ENCODE data around the gene PTHLH.
A peak's percentile ranks its signal among the peaks of the same experiment; 100 is the strongest.

The PTHLH gene

DNA sequence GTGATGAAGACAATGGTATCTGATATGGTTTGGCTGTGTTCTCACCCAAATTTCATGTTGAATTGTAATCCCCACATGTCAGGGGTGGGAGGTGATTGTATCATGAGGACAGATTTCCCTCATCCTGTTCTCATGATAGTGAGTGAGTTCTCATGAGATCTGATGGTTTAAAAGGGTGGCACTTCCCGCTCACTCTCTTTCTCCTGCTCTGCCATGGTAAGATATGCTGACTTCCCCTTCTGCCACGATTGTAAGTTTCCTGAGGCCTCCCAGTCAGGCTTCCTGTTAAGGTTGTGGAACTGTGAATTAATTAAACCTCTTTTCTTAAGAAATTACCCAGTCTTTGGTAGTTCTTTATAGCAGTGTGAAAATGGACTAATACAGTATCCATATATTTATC, 25.6 kb upstream of the PTHLH start:
- Histone ChIP-seq H3K27me3 (ENCODE audit: control insufficient read depth, insufficient read depth, low read length) (no peaks in the 10 kb centered on the region), H3K9ac (ENCODE audit: low read depth, low read length) (no peak overlapping the region), H3K9me3 (ENCODE audit: control insufficient read depth, insufficient read depth, low read length) (no peaks in the 10 kb centered on the region), H3K4me3 (ENCODE audit: low read depth, low read length) (no peak overlapping the region), H3K27ac (ENCODE audit: low read depth, low read length) (no peak overlapping the region), H3K4me1 (ENCODE audit: control insufficient read depth, insufficient read depth, low read length) (peaks cover 8% of the 10 kb centered on the region), H3K36me3 (ENCODE audit: control insufficient read depth, insufficient read depth, low read length) (no peaks in the 10 kb centered on the region)

DNA sequence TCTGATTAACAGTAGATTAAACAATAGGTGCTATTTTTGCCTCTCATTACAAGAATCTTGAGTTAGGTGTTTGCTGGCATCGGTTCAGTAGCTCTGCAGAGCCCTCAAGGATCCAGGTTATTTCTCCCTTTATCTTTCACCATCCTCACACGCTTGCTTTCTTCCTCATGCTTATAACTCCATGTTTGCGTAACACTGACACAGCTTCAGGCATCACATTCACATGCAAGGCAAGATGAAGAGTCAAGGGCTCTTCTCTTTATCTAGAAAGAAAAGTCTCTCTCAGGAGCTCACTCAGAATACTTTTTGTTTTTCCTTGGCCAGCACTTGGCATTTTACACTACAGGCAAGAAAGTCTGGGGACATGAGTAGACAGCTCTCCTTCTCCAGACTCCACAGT, 24.2 kb upstream of the PTHLH start:
- no peak overlapping the region for H3K27ac ChIP-seq (ENCODE audit: low read depth, low read length)
- H3K27me3 ChIP-seq (ENCODE audit: control insufficient read depth, insufficient read depth, low read length) = no peaks in the 10 kb centered on the region
- H3K4me3 ChIP-seq (ENCODE audit: low read depth, low read length) = no peak overlapping the region
- peaks cover 8% of the 10 kb centered on the region for H3K4me1 ChIP-seq (ENCODE audit: control insufficient read depth, insufficient read depth, low read length)
- no peaks in the 10 kb centered on the region for H3K36me3 ChIP-seq (ENCODE audit: control insufficient read depth, insufficient read depth, low read length)
- H3K9ac ChIP-seq (ENCODE audit: low read depth, low read length) = no peak overlapping the region
- H3K9me3 ChIP-seq (ENCODE audit: control insufficient read depth, insufficient read depth, low read length) = no peaks in the 10 kb centered on the region

DNA sequence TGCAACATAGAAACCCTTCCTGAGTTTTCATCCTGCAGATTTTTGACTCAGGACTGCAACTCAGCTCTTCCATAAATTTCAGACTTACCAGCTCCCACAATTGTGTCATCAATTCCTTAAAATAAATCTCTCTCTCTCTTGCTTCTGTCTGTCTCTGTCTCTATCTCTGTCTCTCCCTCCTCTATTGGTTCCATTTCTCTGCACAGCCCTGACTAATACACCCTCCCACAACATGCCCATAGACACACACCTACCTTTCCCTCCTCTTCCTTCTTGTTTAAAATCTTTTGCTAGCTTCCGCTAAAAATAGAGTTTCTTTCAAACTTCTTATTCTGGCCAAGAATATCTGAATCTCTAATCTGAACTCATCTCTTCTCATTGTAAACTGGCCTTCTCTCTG, 22.9 kb upstream of the PTHLH start:
- Histone ChIP-seq H3K36me3 (ENCODE audit: control insufficient read depth, insufficient read depth, low read length) (no peaks in the 10 kb centered on the region), H3K4me3 (ENCODE audit: low read depth, low read length) (no peak overlapping the region), H3K9me3 (ENCODE audit: control insufficient read depth, insufficient read depth, low read length) (no peaks in the 10 kb centered on the region), H3K9ac (ENCODE audit: low read depth, low read length) (no peak overlapping the region), H3K4me1 (ENCODE audit: control insufficient read depth, insufficient read depth, low read length) (peaks cover 8% of the 10 kb centered on the region), H3K27me3 (ENCODE audit: control insufficient read depth, insufficient read depth, low read length) (no peaks in the 10 kb centered on the region), H3K27ac (ENCODE audit: low read depth, low read length) (no peak overlapping the region)

DNA sequence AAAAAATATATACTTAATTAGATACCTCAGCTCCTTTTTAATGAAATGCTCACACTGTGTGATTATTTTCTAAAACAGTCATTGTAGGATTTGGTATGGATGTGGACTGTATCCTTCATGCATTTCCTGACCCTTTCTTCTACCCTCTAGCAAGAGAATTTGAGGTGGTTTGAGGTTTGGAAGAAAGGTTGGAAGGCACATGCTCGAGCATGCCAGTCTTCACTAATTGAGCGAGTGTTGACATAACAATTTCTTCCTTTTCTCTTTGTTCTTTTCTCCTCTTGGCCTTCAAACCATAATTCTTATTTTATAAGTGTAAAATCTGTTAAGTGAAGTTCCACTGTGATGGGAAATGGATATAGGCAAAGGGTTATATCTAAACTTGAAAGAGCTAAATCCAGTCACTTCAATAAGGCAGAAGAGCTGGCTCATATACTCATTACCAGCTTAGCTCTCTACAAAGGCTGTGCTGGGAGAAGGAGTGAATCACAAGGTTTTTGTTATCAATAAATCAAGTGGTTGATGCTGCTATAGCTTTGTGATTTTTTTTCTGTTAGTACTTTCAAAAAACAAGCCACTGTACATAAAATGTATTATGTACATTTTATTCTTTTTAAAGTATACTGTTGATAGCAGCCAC, 16.2 kb upstream of the PTHLH start:
- Histone ChIP-seq H3K4me1 (ENCODE audit: control insufficient read depth, insufficient read depth, low read length) (no peaks in the 10 kb centered on the region), H3K27ac (ENCODE audit: low read depth, low read length) (no peak overlapping the region), H3K27me3 (ENCODE audit: control insufficient read depth, insufficient read depth, low read length) (no peaks in the 10 kb centered on the region), H3K36me3 (ENCODE audit: control insufficient read depth, insufficient read depth, low read length) (no peaks in the 10 kb centered on the region), H3K4me3 (ENCODE audit: low read depth, low read length) (no peak overlapping the region), H3K9ac (ENCODE audit: low read depth, low read length) (no peak overlapping the region), H3K9me3 (ENCODE audit: control insufficient read depth, insufficient read depth, low read length) (no peaks in the 10 kb centered on the region)

DNA sequence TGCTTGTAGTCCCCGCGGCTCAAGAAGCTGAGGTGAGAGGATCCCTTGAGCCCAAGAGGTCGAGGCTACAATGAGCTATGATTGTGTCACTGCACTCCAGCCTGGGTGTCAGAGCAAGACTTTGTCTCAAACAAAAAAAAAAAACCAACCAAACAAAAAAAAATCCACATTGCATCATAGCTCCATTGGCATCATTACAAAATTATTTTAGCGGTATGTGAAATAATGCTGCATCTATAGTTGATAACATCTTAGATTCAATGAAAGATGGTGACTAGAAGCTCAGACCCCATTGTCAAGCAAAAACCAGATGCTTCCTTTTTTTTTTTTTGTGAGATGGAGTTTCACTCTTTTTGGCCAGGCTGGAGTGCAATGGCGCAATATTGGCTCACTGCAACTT, 14.8 kb upstream of the PTHLH start:
- no peak overlapping the region for H3K9ac ChIP-seq (ENCODE audit: low read depth, low read length)
- H3K9me3 ChIP-seq (ENCODE audit: control insufficient read depth, insufficient read depth, low read length) = no peaks in the 10 kb centered on the region
- no peak overlapping the region for H3K4me3 ChIP-seq (ENCODE audit: low read depth, low read length)
- H3K4me1 ChIP-seq (ENCODE audit: control insufficient read depth, insufficient read depth, low read length) = no peaks in the 10 kb centered on the region
- H3K36me3 ChIP-seq (ENCODE audit: control insufficient read depth, insufficient read depth, low read length) = no peaks in the 10 kb centered on the region
- no peak overlapping the region for H3K27ac ChIP-seq (ENCODE audit: low read depth, low read length)
- no peaks in the 10 kb centered on the region for H3K27me3 ChIP-seq (ENCODE audit: control insufficient read depth, insufficient read depth, low read length)

DNA sequence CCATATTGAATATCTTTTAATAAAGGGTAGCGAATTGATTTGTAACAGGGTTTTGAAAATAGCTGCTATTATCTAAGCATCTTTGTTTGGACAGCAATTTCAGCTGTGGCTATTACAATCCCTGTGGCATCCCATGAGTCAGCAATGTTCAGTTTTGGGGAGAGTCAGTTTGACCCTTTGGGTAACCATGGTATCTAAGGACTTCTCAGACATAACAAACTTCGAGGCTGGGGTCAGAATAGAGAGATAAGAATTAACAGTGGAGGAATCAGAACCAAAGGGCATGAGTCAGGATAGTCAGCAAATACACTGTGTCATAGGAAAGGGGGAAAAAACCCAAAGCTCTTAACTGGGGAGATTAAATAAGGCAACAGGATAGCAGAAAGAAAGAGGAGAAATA, 11.7 kb upstream of the PTHLH start:
- Histone ChIP-seq H3K4me1 (ENCODE audit: control insufficient read depth, insufficient read depth, low read length) (no peaks in the 10 kb centered on the region), H3K9me3 (ENCODE audit: control insufficient read depth, insufficient read depth, low read length) (no peaks in the 10 kb centered on the region), H3K27me3 (ENCODE audit: control insufficient read depth, insufficient read depth, low read length) (peaks cover 3% of the 10 kb centered on the region; the same call in 1 of the 2 replicates), H3K27ac (ENCODE audit: low read depth, low read length) (no peak overlapping the region), H3K9ac (ENCODE audit: low read depth, low read length) (no peak overlapping the region), H3K4me3 (ENCODE audit: low read depth, low read length) (no peak overlapping the region), H3K36me3 (ENCODE audit: control insufficient read depth, insufficient read depth, low read length) (no peaks in the 10 kb centered on the region)

DNA sequence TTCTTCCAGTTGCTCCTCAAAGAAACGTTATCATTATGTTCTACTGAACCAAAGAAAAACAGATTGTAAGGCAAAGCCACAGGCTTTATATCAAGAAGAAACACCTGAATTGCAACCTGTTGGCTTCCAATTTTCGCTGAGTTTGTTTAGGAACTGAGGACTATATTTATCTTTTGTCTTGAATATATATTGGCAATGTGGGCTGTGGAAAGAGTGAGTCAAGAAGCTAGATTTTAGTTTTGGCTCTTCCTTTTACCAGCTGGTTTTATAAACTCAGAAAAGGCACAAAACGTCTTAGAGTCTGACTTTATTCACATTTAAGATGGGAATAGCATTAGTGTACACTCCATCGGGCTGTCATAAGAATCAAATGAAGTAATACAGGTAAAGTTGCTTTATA, 10.4 kb upstream of the PTHLH start:
- H3K27me3 ChIP-seq (ENCODE audit: control insufficient read depth, insufficient read depth, low read length) = peaks cover 13% of the 10 kb centered on the region
- H3K4me3 ChIP-seq (ENCODE audit: low read depth, low read length) = no peak overlapping the region
- H3K36me3 ChIP-seq (ENCODE audit: control insufficient read depth, insufficient read depth, low read length) = no peaks in the 10 kb centered on the region
- no peaks in the 10 kb centered on the region for H3K4me1 ChIP-seq (ENCODE audit: control insufficient read depth, insufficient read depth, low read length)
- H3K9ac ChIP-seq (ENCODE audit: low read depth, low read length) = no peak overlapping the region
- no peak overlapping the region for H3K27ac ChIP-seq (ENCODE audit: low read depth, low read length)
- H3K9me3 ChIP-seq (ENCODE audit: control insufficient read depth, insufficient read depth, low read length) = no peaks in the 10 kb centered on the region

DNA sequence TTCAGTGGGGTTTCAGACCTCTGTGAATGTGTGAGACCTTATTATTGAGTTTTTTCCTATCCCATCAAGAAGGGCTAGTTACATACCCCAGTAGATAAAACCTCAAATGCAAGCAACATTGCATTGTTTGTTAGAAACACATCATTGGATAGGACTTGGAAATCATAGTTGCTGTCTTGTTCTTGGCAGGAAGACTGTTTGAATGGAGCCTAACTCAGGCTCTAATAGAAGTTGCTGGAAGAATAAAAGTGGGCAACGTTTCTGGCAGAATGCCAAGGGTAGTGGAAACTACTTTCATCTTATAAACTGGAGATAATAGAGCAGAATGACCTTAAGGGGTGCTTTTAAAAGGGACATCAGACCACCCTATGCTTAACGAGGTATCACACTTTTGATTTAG, 9.9 kb upstream of the PTHLH start:
- no peaks in the 10 kb centered on the region for H3K4me1 ChIP-seq (ENCODE audit: control insufficient read depth, insufficient read depth, low read length)
- H3K9ac ChIP-seq (ENCODE audit: low read depth, low read length) = no peak overlapping the region
- no peaks in the 10 kb centered on the region for H3K9me3 ChIP-seq (ENCODE audit: control insufficient read depth, insufficient read depth, low read length)
- no peak overlapping the region for H3K4me3 ChIP-seq (ENCODE audit: low read depth, low read length)
- H3K36me3 ChIP-seq (ENCODE audit: control insufficient read depth, insufficient read depth, low read length) = no peaks in the 10 kb centered on the region
- peaks cover 18% of the 10 kb centered on the region for H3K27me3 ChIP-seq (ENCODE audit: control insufficient read depth, insufficient read depth, low read length)
- no peak overlapping the region for H3K27ac ChIP-seq (ENCODE audit: low read depth, low read length)

DNA sequence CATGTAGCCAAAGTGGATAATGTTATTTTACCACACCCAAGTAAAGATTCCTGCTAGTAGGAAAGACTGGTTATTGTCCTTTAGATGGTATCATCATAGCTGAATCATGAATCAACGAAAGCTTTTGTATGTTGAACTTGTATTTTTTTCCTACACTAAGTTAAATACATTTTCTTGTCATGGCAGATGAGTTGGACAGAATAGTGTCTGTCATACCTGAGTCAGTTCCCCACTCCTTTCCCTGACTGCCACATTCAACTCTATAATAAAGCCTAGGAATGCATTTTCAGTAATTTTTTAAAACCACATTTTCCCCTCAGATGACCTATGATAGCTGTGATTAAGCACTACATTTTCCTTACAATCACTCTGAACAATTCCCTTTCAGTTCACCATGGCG, 9.3 kb upstream of the PTHLH start:
- H3K27me3 ChIP-seq (ENCODE audit: control insufficient read depth, insufficient read depth, low read length) = peaks cover 23% of the 10 kb centered on the region
- no peaks in the 10 kb centered on the region for H3K4me1 ChIP-seq (ENCODE audit: control insufficient read depth, insufficient read depth, low read length)
- no peak overlapping the region for H3K4me3 ChIP-seq (ENCODE audit: low read depth, low read length)
- H3K27ac ChIP-seq (ENCODE audit: low read depth, low read length) = no peak overlapping the region
- no peaks in the 10 kb centered on the region for H3K36me3 ChIP-seq (ENCODE audit: control insufficient read depth, insufficient read depth, low read length)
- H3K9me3 ChIP-seq (ENCODE audit: control insufficient read depth, insufficient read depth, low read length) = no peaks in the 10 kb centered on the region
- no peak overlapping the region for H3K9ac ChIP-seq (ENCODE audit: low read depth, low read length)

DNA sequence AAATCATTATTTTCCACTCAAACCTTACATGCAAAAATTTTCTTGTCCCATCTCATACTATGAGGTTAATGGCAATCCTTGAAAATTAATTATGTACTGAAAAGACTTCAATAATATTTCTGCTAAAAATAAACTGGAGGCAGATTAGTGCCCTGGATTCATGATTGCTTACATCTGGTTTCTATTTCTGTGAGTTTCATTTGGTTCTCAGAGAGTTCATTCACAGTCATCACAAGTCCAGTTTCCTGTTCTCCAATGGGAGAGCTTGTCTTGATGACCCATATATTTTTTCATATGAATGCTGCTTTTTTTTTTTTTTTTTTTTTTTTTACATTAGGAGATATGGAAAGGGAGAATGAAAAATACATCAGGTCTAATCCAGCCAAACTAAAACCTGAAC, 6.6 kb upstream of the PTHLH start:
- H3K4me1 ChIP-seq (ENCODE audit: control insufficient read depth, insufficient read depth, low read length) = peaks cover 6% of the 10 kb centered on the region
- no peaks in the 10 kb centered on the region for H3K36me3 ChIP-seq (ENCODE audit: control insufficient read depth, insufficient read depth, low read length)
- no peak overlapping the region for H3K27ac ChIP-seq (ENCODE audit: low read depth, low read length)
- H3K27me3 ChIP-seq (ENCODE audit: control insufficient read depth, insufficient read depth, low read length) = peaks cover 51% of the 10 kb centered on the region
- H3K9me3 ChIP-seq (ENCODE audit: control insufficient read depth, insufficient read depth, low read length) = no peaks in the 10 kb centered on the region
- no peak overlapping the region for H3K4me3 ChIP-seq (ENCODE audit: low read depth, low read length)
- no peak overlapping the region for H3K9ac ChIP-seq (ENCODE audit: low read depth, low read length)

DNA sequence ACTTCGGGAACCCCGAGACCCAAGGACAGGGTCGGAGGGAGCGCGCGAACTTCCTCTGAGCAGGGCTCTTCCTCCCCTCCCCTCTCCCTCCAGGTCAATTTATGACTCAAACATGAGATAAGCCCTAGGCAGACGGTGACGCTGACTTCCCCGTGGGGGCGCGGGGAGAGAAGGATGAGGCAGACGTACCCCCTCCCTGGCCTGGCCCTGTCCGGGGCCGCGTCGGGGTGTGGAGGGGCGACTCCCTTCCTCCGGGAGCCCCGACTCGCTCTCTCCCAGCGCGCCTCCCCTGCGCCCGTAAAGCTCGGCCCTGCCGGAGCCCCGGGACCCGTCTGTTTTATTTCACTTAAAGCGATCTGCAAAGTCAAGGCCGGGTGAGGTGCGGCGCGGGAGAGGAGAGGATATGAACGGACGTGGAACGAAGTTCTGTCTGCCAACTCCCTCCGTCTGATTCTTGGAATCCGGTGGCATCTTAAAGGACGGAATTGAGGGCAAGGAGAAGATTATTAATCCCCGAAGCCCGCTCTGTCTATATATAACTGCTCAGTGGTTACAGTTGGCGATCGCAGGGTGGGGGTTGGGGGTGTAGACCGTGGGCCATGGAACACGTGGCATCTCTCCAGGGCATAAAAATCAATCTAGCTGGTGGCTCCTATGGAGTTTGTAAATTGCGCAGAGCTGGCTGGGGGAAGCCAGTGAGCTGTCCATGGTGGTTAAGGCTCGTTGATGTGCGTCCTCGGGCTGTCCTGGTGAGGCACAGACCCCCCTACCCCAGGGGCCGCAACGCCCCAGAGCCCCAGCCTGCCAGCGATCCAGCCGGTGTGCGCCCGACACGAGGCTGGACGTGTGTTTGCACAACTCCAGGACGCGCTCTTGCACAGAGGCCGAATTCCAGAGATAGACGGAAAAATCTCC, 2.9 kb upstream of the PTHLH start:
- Histone ChIP-seq H3K9ac (ENCODE audit: low read depth, low read length) (no peak overlapping the region), H3K27ac (ENCODE audit: low read depth, low read length) (no peak overlapping the region), H3K4me3 (ENCODE audit: low read depth, low read length) (peak overlapping the region; percentile 68), H3K36me3 (ENCODE audit: control insufficient read depth, insufficient read depth, low read length) (no peaks in the 10 kb centered on the region), H3K27me3 (ENCODE audit: control insufficient read depth, insufficient read depth, low read length) (peaks cover 87% of the 10 kb centered on the region), H3K9me3 (ENCODE audit: control insufficient read depth, insufficient read depth, low read length) (no peaks in the 10 kb centered on the region), H3K4me1 (ENCODE audit: control insufficient read depth, insufficient read depth, low read length) (peaks cover 33% of the 10 kb centered on the region)

All from HUES48 (cell line).